Breast epithelium (tissue), 3 donors: ENCODE results near the gene POLR3G.

ENCODE experiments used
- POLR2A ChIP-seq: fragments of 450-650 bp; IDR thresholded peaks from one replicate; pipeline ENCODE4 v1.6.1; 2016; ENCODE audit warnings: antibody characterized with exemption, mild to moderate bottlenecking, moderate library complexity
- TF ChIP-seq, protein P1 (sequence below), 3 donors: fragments of 450-650 bp; IDR thresholded peaks; one replicate each; pipeline ENCODE4 v1.5.1; 2016 to 2017; ENCODE audit warnings: antibody characterized with exemption in 3 of 3, mild to moderate bottlenecking in 3 of 3, moderate library complexity in 3 of 3

DNA sequence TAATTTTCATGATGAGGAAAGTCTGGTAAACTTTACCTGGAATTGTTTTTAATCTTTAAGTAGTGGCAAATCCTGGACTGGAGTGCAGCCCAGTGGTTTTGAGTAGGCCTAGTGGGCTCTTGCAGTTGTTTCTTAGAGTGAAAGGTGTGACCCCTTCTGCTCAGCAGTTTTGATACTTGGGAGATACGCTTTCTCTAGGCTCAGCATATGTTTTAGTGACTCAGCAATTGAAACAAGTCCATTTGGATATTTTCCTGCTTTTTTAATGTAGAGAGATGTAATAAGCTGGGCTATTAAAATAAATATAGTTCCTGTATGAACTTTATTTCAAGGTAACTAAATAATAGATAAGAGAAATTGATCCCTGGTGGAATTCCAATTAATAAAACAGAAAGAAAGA is 6.0 kb downstream of the POLR3G start:
- TF ChIP-seq, protein P1, sequence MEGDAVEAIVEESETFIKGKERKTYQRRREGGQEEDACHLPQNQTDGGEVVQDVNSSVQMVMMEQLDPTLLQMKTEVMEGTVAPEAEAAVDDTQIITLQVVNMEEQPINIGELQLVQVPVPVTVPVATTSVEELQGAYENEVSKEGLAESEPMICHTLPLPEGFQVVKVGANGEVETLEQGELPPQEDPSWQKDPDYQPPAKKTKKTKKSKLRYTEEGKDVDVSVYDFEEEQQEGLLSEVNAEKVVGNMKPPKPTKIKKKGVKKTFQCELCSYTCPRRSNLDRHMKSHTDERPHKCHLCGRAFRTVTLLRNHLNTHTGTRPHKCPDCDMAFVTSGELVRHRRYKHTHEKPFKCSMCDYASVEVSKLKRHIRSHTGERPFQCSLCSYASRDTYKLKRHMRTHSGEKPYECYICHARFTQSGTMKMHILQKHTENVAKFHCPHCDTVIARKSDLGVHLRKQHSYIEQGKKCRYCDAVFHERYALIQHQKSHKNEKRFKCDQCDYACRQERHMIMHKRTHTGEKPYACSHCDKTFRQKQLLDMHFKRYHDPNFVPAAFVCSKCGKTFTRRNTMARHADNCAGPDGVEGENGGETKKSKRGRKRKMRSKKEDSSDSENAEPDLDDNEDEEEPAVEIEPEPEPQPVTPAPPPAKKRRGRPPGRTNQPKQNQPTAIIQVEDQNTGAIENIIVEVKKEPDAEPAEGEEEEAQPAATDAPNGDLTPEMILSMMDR (IDR thresholded peaks at IDR 0.05) = no peak
- TF ChIP-seq POLR2A = no peak
